Measurements from ENCODE around the gene GPR3. TPM values are rescaled to one million over a fixed set of nuclear protein-coding genes. Genes with fewer than 3 reads are reported as not detected.

Gene GPR3
- total and polyA plus RNA-seq, 10 of the 15 experiments (the other 5 are each of a cell fraction or from before 2014, with no cell fraction given) = 0.33 to 1.4 (median 0.63) TPM; not detected in 3

DNA sequence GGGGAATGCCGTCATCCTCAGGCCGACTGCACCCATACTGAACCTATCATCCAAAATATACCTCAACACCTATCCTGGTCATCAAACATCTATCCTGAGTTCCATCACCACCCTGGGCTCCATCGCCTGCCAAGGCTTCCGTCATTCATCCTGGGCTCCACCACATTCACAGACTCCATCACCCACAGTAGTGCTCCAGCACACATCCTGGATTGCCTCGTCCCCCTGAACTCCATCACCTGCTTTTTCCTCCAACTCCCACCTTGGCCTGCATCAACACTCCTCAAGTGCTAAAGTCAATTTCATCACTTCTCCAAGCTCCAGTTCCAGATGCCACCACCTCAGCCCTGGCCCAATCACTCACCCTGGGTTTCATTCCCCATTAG, 33.5 kb upstream of the GPR3 start:
- no peaks in the 10 kb centered on the region; a peak in 1 of 4 replicates for H3K27me3 ChIP-seq (replicated peaks in 1 of 2; ENCODE audit: control insufficient read depth in 2 of 2, insufficient read depth in 2 of 2, low read length in 1 of 2)
- no peak for TF ChIP-seq ZNF207 (IDR thresholded peaks at IDR 0.05; ENCODE audit: borderline replicate concordance)
- DNase-seq (ENCODE audit: low read depth, low spot score) = no peak
- in situ Hi-C loops (cut with MboI) = no loop called here
- POLR2A ChIA-PET = no interaction called here
- H3K4me1 ChIP-seq (ENCODE audit: control insufficient read depth, insufficient read depth, low read length) = peaks cover 13% of the 10 kb centered on the region
- no peak for FAIRE-seq
- intact Hi-C loops (cut with micrococcal nuclease; ENCODE audit: unreplicated experiment) = no loop called here
- H3K4me3 ChIP-seq = no peak overlapping the region
- BruUV-seq (replicated peaks) = no TSS peak
- SMC1A ChIA-PET (ENCODE audit: uncharacterized antibody, unreplicated experiment) = interaction anchor here (1.0 to 2.0 kb wide), 3 partner anchors 26 to 36 kb away, joined by 3 to 6 read pairs (median 4); no protein-coding TSS in a partner anchor
- no peak for ATAC-seq
- H3K9ac ChIP-seq (ENCODE audit: control insufficient read depth, insufficient read depth, low read length) = no peak overlapping the region
- CTCF ChIA-PET = interaction anchor here (0.9 to 8.7 kb wide), 9 partner anchors 8 to 247 kb away, joined by 3 to 126 read pairs (median 9); partner anchors contain the start of genes AHDC1, CD164L2, GPR3 and MAP3K6
- no peaks in the 10 kb centered on the region for H3K79me2 ChIP-seq (ENCODE audit: control insufficient read depth, insufficient read depth, low read length)
- no peak overlapping the region for H2AFZ ChIP-seq (ENCODE audit: control insufficient read depth, low read depth, low read length)
- H3K36me3 ChIP-seq (ENCODE audit: control insufficient read depth in 2 of 2, insufficient read depth in 2 of 2, low read length in 1 of 2) = no peaks in the 10 kb centered on the region
- H4K20me1 ChIP-seq (ENCODE audit: control insufficient read depth, insufficient read depth) = no peaks in the 10 kb centered on the region
- H3K9me3 ChIP-seq (replicated peaks; ENCODE audit: control insufficient read depth, insufficient read depth, low read length) = no peaks in the 10 kb centered on the region
- no peak overlapping the region for H3K27ac ChIP-seq (ENCODE audit: control insufficient read depth, insufficient read depth)
- 91% methylated on average over 5 of the region's 5 CpGs for WGBS (ENCODE audit: insufficient coverage, insufficient replicate concordance, low lambda C conversion rate, missing lambda C conversion rate)
- no peak overlapping the region; the same call in 1 of the 2 replicates for H3K4me2 ChIP-seq (ENCODE audit: control insufficient read depth, insufficient read depth)
- RAD21 ChIA-PET (ENCODE audit: unreplicated experiment) = interaction anchor here (1.1 to 3.1 kb wide), 2 partner anchors 28 to 36 kb away, joined by 4 to 16 read pairs; no protein-coding TSS in a partner anchor

DNA sequence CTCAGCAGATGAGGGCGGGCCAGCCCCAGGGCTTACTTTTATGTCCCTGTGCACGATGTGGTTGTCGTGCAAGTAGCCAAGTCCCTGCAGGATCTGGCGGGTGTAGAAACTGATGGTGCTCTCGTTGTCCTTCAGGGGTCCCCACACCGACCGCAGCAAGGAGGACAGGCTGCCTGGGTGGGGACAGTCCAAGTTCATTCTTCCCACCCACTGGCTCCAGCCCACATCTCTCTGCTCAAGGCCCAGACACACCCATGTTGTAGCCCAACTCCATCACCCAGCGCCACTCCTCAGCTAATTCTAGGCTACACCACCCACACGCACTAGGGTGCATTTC, 32.6 kb upstream of the GPR3 start:
- H3K4me1 ChIP-seq (ENCODE audit: control insufficient read depth, insufficient read depth, low read length) = peaks cover 13% of the 10 kb centered on the region
- no peaks in the 10 kb centered on the region for H3K9me3 ChIP-seq (replicated peaks; ENCODE audit: control insufficient read depth, insufficient read depth, low read length)
- ChIA-PET POLR2A (no interaction called here), CTCF (interaction anchor here (0.6 to 8.7 kb wide), 7 partner anchors 11 to 635 kb away, joined by 3 to 126 read pairs (median 4); partner anchors contain the start of genes AHDC1, CD164L2 and GPR3), SMC1A (ENCODE audit: uncharacterized antibody, unreplicated experiment) (no interaction called here), RAD21 (ENCODE audit: unreplicated experiment) (interaction anchor here (1.0 to 1.1 kb wide), 2 partner anchors 28 to 35 kb away, joined by 4 to 6 read pairs; no protein-coding TSS in a partner anchor)
- BruUV-seq (replicated peaks) = no TSS peak
- 31% methylated on average over 9 of the region's 9 CpGs for WGBS (ENCODE audit: insufficient coverage, insufficient replicate concordance, low lambda C conversion rate, missing lambda C conversion rate)
- peak; percentile 66 for FAIRE-seq
- ATAC-seq = peak; percentile 22
- no peak for DNase-seq (ENCODE audit: low read depth, low spot score)
- H3K4me2 ChIP-seq (ENCODE audit: control insufficient read depth, insufficient read depth) = peak overlapping the region; percentile 98
- H3K79me2 ChIP-seq (ENCODE audit: control insufficient read depth, insufficient read depth, low read length) = no peaks in the 10 kb centered on the region
- H3K4me3 ChIP-seq = peak overlapping the region; percentile 57; the same call in 1 of the 2 replicates
- intact Hi-C loops (cut with micrococcal nuclease; ENCODE audit: unreplicated experiment) = no loop called here
- no peaks in the 10 kb centered on the region for H3K36me3 ChIP-seq (ENCODE audit: control insufficient read depth in 2 of 2, insufficient read depth in 2 of 2, low read length in 1 of 2)
- H4K20me1 ChIP-seq (ENCODE audit: control insufficient read depth, insufficient read depth) = no peaks in the 10 kb centered on the region
- in situ Hi-C loops (cut with MboI) = no loop called here
- no peaks in the 10 kb centered on the region; a peak in 1 of 4 replicates for H3K27me3 ChIP-seq (replicated peaks in 1 of 2; ENCODE audit: control insufficient read depth in 2 of 2, insufficient read depth in 2 of 2, low read length in 1 of 2)
- peak overlapping the region; percentile 72; the same call in 1 of the 2 replicates for H2AFZ ChIP-seq (ENCODE audit: control insufficient read depth, low read depth, low read length)
- no peak overlapping the region for H3K27ac ChIP-seq (ENCODE audit: control insufficient read depth, insufficient read depth)
- no peak overlapping the region for H3K9ac ChIP-seq (ENCODE audit: control insufficient read depth, insufficient read depth, low read length)
- TF ChIP-seq, protein P1, sequence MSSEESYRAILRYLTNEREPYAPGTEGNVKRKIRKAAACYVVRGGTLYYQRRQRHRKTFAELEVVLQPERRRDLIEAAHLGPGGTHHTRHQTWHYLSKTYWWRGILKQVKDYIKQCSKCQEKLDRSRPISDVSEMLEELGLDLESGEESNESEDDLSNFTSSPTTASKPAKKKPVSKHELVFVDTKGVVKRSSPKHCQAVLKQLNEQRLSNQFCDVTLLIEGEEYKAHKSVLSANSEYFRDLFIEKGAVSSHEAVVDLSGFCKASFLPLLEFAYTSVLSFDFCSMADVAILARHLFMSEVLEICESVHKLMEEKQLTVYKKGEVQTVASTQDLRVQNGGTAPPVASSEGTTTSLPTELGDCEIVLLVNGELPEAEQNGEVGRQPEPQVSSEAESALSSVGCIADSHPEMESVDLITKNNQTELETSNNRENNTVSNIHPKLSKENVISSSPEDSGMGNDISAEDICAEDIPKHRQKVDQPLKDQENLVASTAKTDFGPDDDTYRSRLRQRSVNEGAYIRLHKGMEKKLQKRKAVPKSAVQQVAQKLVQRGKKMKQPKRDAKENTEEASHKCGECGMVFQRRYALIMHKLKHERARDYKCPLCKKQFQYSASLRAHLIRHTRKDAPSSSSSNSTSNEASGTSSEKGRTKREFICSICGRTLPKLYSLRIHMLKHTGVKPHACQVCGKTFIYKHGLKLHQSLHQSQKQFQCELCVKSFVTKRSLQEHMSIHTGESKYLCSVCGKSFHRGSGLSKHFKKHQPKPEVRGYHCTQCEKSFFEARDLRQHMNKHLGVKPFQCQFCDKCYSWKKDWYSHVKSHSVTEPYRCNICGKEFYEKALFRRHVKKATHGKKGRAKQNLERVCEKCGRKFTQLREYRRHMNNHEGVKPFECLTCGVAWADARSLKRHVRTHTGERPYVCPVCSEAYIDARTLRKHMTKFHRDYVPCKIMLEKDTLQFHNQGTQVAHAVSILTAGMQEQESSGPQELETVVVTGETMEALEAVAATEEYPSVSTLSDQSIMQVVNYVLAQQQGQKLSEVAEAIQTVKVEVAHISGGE (CRISPR knock-in tag; IDR thresholded peaks at IDR 0.05) = no peak
- TF ChIP-seq NR2F1 (conservative IDR thresholded peaks at IDR 0.05) (no peak), RBBP5 (conservative IDR thresholded peaks at IDR 0.05) (no peak), RUNX3 (IDR thresholded peaks at IDR 0.05; ENCODE audit: low read length) (peak; percentile 43; the same call in 1 of the 2 replicates), SMAD1 (IDR thresholded peaks at IDR 0.05; ENCODE audit: low read depth, partially characterized antibody) (no peak), EGR1 (IDR thresholded peaks at IDR 0.05; ENCODE audit: borderline replicate concordance in 1 of 2, low read depth in 2 of 2, low read length in 2 of 2) (no peak), ZNF207 (IDR thresholded peaks at IDR 0.05; ENCODE audit: borderline replicate concordance) (no peak)
- TF ChIP-seq, protein P2, sequence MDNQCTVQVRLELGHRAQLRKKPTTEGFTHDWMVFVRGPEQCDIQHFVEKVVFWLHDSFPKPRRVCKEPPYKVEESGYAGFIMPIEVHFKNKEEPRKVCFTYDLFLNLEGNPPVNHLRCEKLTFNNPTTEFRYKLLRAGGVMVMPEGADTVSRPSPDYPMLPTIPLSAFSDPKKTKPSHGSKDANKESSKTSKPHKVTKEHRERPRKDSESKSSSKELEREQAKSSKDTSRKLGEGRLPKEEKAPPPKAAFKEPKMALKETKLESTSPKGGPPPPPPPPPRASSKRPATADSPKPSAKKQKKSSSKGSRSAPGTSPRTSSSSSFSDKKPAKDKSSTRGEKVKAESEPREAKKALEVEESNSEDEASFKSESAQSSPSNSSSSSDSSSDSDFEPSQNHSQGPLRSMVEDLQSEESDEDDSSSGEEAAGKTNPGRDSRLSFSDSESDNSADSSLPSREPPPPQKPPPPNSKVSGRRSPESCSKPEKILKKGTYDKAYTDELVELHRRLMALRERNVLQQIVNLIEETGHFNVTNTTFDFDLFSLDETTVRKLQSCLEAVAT (IDR thresholded peaks at IDR 0.05) = no peak
- TF ChIP-seq, protein P3, sequence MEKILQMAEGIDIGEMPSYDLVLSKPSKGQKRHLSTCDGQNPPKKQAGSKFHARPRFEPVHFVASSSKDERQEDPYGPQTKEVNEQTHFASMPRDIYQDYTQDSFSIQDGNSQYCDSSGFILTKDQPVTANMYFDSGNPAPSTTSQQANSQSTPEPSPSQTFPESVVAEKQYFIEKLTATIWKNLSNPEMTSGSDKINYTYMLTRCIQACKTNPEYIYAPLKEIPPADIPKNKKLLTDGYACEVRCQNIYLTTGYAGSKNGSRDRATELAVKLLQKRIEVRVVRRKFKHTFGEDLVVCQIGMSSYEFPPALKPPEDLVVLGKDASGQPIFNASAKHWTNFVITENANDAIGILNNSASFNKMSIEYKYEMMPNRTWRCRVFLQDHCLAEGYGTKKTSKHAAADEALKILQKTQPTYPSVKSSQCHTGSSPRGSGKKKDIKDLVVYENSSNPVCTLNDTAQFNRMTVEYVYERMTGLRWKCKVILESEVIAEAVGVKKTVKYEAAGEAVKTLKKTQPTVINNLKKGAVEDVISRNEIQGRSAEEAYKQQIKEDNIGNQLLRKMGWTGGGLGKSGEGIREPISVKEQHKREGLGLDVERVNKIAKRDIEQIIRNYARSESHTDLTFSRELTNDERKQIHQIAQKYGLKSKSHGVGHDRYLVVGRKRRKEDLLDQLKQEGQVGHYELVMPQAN (conservative IDR thresholded peaks at IDR 0.05) = no peak
